DOHH2 (cell line): Measurements from ENCODE around the gene FEM1B.

ENCODE experiments used
- CTCF ChIP-seq: fragments of 200-600 bp; sonication (generic); IDR thresholded peaks from one replicate; pipeline ENCODE4 v1.5.1; 2014; ENCODE audit warnings: antibody characterized with exemption, mild to moderate bottlenecking, low read depth, low read length; ENCODE audit not compliant: poor library complexity, severe bottlenecking
- EZH2phosphoT487 ChIP-seq: fragments of 200-600 bp; sonication (generic); IDR thresholded peaks from 2 replicates; pipeline ENCODE4 v1.6.1; 2017; ENCODE audit warnings: borderline replicate concordance, mild to moderate bottlenecking, antibody characterized with exemption, low read length, moderate library complexity, mixed read lengths

DNA sequence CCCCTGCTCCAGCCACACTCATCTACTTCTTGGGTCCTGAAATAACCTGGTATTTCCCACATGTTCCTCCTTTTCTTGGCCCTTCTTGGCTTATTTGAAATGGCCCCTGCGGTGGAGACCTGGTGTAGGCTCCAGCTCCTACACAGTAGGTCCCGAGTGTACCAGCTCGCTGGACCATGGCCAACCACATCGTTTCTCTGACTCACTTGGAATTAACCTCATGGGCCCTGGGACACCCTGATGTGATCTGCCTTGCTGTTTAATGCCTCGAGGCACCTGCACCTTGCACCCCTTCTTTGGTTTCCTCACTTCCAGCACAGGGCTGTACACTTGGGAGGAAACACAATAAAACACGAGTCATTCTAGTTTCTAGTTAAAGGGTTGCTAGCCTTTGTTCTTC is 60.3 kb downstream of the FEM1B start:
- no peak for TF ChIP-seq CTCF
- no peak for TF ChIP-seq EZH2phosphoT487
